ENCODE measurements around the gene ARHGEF37.

The ARHGEF37 gene

GRCh38 chr5:149681252-149681651 is 100.0 kb downstream of the ARHGEF37 start:
- DNase-seq, result no peak

- no peak for DNase-seq
These were observed 100.6 kb downstream of the ARHGEF37 start for GRCh38 chr5:149681922-149682321.

GRCh38 chr5:149682532-149683075 is 101.3 kb downstream of the ARHGEF37 start:
- DNase-seq, result no peak

- no peak for DNase-seq
These were observed 102.7 kb downstream of the ARHGEF37 start for GRCh38 chr5:149683964-149684363.

GRCh38 chr5:149684371-149684770 is 103.1 kb downstream of the ARHGEF37 start:
- DNase-seq, result no peak

Data from hematopoietic multipotent progenitor cell treated with erythropoietin and hydrocortisone succinate and interleukin-3 and kit ligand, for 6 days (in vitro differentiated cells).